ENCODE measurements around the gene SLC12A7. TPM values are rescaled to one million over a fixed set of nuclear protein-coding genes. Genes with fewer than 3 reads are reported as not detected.

The SLC12A7 gene
- polyA plus RNA-seq, 1 donor (not counting 4 experiments of a cell fraction or from before 2014, with no cell fraction given), result 1.5 TPM

DNA sequence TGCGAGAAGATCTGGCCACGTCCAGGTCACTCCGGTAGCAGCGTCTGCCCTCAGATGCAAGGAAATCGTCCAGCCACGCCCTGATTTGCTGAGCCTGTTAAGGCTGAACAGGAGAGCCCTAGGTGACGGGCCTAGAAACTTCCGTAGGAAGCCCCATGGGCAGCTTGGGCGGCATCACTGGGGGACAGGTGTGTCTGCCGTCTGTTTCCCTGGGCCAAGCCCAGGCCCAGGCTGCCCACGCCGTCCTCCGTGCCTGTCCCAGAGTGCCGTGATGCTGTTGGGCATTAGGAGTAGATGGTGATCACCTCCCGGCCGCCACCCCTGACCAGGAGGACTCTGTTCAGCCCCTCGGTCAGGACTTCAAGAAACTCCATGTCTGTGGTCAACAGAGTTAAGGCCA, 59.8 kb downstream of the SLC12A7 start:
- Histone ChIP-seq H3K4me1 (ENCODE audit: control insufficient read depth, extremely low read depth, insufficient read depth, low read length) (no peaks in the 10 kb centered on the region), H3K9me3 (ENCODE audit: control insufficient read depth, low read depth, low read length) (no peaks in the 10 kb centered on the region), H2AFZ (ENCODE audit: control insufficient read depth, low read length) (no peak overlapping the region), H3K36me3 (ENCODE audit: control insufficient read depth in 2 of 2, extremely low read depth in 1 of 2, insufficient read depth in 2 of 2, low read length in 2 of 2) (peaks cover 0 to 3% of the 10 kb centered on the region in 2 experiments), H4K20me1 (ENCODE audit: control insufficient read depth, extremely low read depth, insufficient read depth, low read length) (no peaks in the 10 kb centered on the region), H3K27ac (ENCODE audit: control insufficient read depth, insufficient read depth, low read length) (no peak overlapping the region), H3K9ac (ENCODE audit: control insufficient read depth, extremely low read depth, insufficient read depth, low read length) (no peak overlapping the region), H3K79me2 (ENCODE audit: control insufficient read depth, insufficient read depth, low read length) (no peaks in the 10 kb centered on the region), H3K4me3 (ENCODE audit: control insufficient read depth in 2 of 3, extremely low read depth in 1 of 3, insufficient read depth in 2 of 3, low read depth in 1 of 3, low read length in 3 of 3) (no peak overlapping the region), H3K9me1 (ENCODE audit: control insufficient read depth, extremely low read depth, insufficient read depth, low read length) (no peaks in the 10 kb centered on the region), H3K4me2 (ENCODE audit: control insufficient read depth, extremely low read depth, insufficient read depth, low read depth, low read length) (no peak overlapping the region), H3K27me3 (ENCODE audit: control insufficient read depth, extremely low read depth, insufficient read depth, low read length) (no peaks in the 10 kb centered on the region)
- dilution Hi-C loops (cut with MboI; ENCODE audit: extremely low pct_ligation_motif_present, low sequenced_read_pairs), result no loop called here
- no peak for FAIRE-seq
- DNase-seq (ENCODE audit: low read depth, low spot score), result no peak
- TF ChIP-seq, protein P1, sequence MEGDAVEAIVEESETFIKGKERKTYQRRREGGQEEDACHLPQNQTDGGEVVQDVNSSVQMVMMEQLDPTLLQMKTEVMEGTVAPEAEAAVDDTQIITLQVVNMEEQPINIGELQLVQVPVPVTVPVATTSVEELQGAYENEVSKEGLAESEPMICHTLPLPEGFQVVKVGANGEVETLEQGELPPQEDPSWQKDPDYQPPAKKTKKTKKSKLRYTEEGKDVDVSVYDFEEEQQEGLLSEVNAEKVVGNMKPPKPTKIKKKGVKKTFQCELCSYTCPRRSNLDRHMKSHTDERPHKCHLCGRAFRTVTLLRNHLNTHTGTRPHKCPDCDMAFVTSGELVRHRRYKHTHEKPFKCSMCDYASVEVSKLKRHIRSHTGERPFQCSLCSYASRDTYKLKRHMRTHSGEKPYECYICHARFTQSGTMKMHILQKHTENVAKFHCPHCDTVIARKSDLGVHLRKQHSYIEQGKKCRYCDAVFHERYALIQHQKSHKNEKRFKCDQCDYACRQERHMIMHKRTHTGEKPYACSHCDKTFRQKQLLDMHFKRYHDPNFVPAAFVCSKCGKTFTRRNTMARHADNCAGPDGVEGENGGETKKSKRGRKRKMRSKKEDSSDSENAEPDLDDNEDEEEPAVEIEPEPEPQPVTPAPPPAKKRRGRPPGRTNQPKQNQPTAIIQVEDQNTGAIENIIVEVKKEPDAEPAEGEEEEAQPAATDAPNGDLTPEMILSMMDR (optimal IDR thresholded peaks at IDR 0.05 in 1 of 3, IDR thresholded peaks at IDR 0.05 in 1 of 3, conservative IDR thresholded peaks at IDR 0.05 in 1 of 3; ENCODE audit: extremely low read depth in 1 of 3, insufficient read depth in 2 of 3, low read length in 3 of 3), result no peak
- no peak for TF ChIP-seq EZH2 (IDR thresholded peaks at IDR 0.05; ENCODE audit: low read length)

- H3K4me2 ChIP-seq (ENCODE audit: control insufficient read depth, extremely low read depth, insufficient read depth, low read depth, low read length), result no peak overlapping the region
- no peak overlapping the region for H3K4me3 ChIP-seq (ENCODE audit: control insufficient read depth in 2 of 3, extremely low read depth in 1 of 3, insufficient read depth in 2 of 3, low read depth in 1 of 3, low read length in 3 of 3)
- H3K4me1 ChIP-seq (ENCODE audit: control insufficient read depth, extremely low read depth, insufficient read depth, low read length), result no peaks in the 10 kb centered on the region
- H2AFZ ChIP-seq (ENCODE audit: control insufficient read depth, low read length), result no peak overlapping the region
- TF ChIP-seq EZH2 (IDR thresholded peaks at IDR 0.05; ENCODE audit: low read length), result no peak
- TF ChIP-seq, protein P1 (optimal IDR thresholded peaks at IDR 0.05 in 1 of 3, IDR thresholded peaks at IDR 0.05 in 1 of 3, conservative IDR thresholded peaks at IDR 0.05 in 1 of 3; ENCODE audit: extremely low read depth in 1 of 3, insufficient read depth in 2 of 3, low read length in 3 of 3), result no peak
- H3K79me2 ChIP-seq (ENCODE audit: control insufficient read depth, insufficient read depth, low read length), result no peaks in the 10 kb centered on the region
- H3K9me3 ChIP-seq (ENCODE audit: control insufficient read depth, low read depth, low read length), result no peaks in the 10 kb centered on the region
- peaks cover 0 to 2% of the 10 kb centered on the region in 2 experiments for H3K36me3 ChIP-seq (ENCODE audit: control insufficient read depth in 2 of 2, extremely low read depth in 1 of 2, insufficient read depth in 2 of 2, low read length in 2 of 2)
- no peaks in the 10 kb centered on the region for H4K20me1 ChIP-seq (ENCODE audit: control insufficient read depth, extremely low read depth, insufficient read depth, low read length)
- H3K9me1 ChIP-seq (ENCODE audit: control insufficient read depth, extremely low read depth, insufficient read depth, low read length), result no peaks in the 10 kb centered on the region
- H3K27ac ChIP-seq (ENCODE audit: control insufficient read depth, insufficient read depth, low read length), result no peak overlapping the region
- no peaks in the 10 kb centered on the region for H3K27me3 ChIP-seq (ENCODE audit: control insufficient read depth, extremely low read depth, insufficient read depth, low read length)
- FAIRE-seq (no peak), DNase-seq (ENCODE audit: low read depth, low spot score) (no peak)
- dilution Hi-C loops (cut with MboI; ENCODE audit: extremely low pct_ligation_motif_present, low sequenced_read_pairs), result no loop called here
- H3K9ac ChIP-seq (ENCODE audit: control insufficient read depth, extremely low read depth, insufficient read depth, low read length), result no peak overlapping the region
Observed at GRCh38 chr5:1051366-1051720, 60.5 kb downstream of the SLC12A7 start.

All from keratinocyte (primary cell).